Thyroid gland (tissue), 4 donors: ENCODE data around the gene LRRC18.

ENCODE experiments used
- POLR2A ChIP-seq, 2 donors: fragments of 450-650 bp; IDR thresholded peaks; one replicate each; pipeline ENCODE4 v1.6.1; 2017; ENCODE audit warnings: antibody characterized with exemption in 2 of 2, mild to moderate bottlenecking in 2 of 2, moderate library complexity in 1 of 2
- TF ChIP-seq, protein P1 (sequence below), 6 experiments: fragments of 200-600 bp in 3 of 6; fragments of 450-650 bp in 3 of 6; sonication (generic) in 3 of 6; IDR thresholded peaks; one replicate each; pipeline ENCODE4 v1.5.1; 2016 to 2019; ENCODE audit warnings: antibody characterized with exemption in 6 of 6, mild to moderate bottlenecking in 2 of 6, inconsistent platforms in 1 of 6, moderate library complexity in 1 of 6

DNA sequence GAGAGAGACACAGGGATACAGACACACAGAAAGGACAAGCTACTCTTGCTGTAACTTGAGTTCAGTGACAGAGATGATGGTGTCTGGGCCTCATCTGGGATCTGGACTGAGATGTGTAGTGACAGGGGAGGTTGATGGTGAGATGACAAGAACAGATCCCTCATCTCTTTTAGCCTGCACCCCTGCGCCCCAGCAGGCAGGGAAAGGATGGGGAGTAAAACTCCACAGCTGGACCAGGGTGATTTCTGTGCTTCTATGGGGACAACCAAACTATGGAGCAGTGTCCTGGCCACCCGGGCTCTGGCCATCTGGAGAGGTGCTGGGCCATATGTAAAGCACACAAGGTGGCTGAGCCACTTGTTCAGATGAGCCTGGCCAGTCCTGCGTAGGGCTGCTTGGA lies 4.5 kb upstream of the LRRC18 start:
- TF ChIP-seq POLR2A (IDR thresholded peaks at IDR 0.05) = no peak
- TF ChIP-seq, protein P1, sequence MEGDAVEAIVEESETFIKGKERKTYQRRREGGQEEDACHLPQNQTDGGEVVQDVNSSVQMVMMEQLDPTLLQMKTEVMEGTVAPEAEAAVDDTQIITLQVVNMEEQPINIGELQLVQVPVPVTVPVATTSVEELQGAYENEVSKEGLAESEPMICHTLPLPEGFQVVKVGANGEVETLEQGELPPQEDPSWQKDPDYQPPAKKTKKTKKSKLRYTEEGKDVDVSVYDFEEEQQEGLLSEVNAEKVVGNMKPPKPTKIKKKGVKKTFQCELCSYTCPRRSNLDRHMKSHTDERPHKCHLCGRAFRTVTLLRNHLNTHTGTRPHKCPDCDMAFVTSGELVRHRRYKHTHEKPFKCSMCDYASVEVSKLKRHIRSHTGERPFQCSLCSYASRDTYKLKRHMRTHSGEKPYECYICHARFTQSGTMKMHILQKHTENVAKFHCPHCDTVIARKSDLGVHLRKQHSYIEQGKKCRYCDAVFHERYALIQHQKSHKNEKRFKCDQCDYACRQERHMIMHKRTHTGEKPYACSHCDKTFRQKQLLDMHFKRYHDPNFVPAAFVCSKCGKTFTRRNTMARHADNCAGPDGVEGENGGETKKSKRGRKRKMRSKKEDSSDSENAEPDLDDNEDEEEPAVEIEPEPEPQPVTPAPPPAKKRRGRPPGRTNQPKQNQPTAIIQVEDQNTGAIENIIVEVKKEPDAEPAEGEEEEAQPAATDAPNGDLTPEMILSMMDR (IDR thresholded peaks at IDR 0.05) = no peak
